ENCODE data around the gene KCNQ1.

KCNQ1 gene

GRCh38 chr11:2540223-2540991 is 95.6 kb downstream of the KCNQ1 start:
- no peaks in the 10 kb centered on the region for H3K36me3 ChIP-seq
- DNase-seq, result no peak
- no peak overlapping the region for H3K4me3 ChIP-seq (ENCODE audit: low read depth, low read length)
- no peaks in the 10 kb centered on the region for H3K9me3 ChIP-seq (ENCODE audit: severe bottlenecking)
- no peaks in the 10 kb centered on the region for H3K27me3 ChIP-seq (ENCODE audit: insufficient read depth, low read depth, severe bottlenecking)
- no peak overlapping the region for H3K27ac ChIP-seq
- TF ChIP-seq CTCF (IDR thresholded peaks at IDR 0.05; ENCODE audit: low read depth, low read length), result no peak

GRCh38 chr11:2540992-2541680 is 96.3 kb downstream of the KCNQ1 start:
- H3K27ac ChIP-seq, result no peak overlapping the region
- no peaks in the 10 kb centered on the region for H3K36me3 ChIP-seq
- no peak overlapping the region for H3K4me3 ChIP-seq (ENCODE audit: low read depth, low read length)
- H3K9me3 ChIP-seq (ENCODE audit: severe bottlenecking), result no peaks in the 10 kb centered on the region
- no peak for DNase-seq
- TF ChIP-seq CTCF (IDR thresholded peaks at IDR 0.05; ENCODE audit: low read depth, low read length), result no peak
- H3K27me3 ChIP-seq (ENCODE audit: insufficient read depth, low read depth, severe bottlenecking), result no peaks in the 10 kb centered on the region

GRCh38 chr11:2541881-2542361 is 97.1 kb downstream of the KCNQ1 start:
- H3K4me3 ChIP-seq (ENCODE audit: low read depth, low read length), result no peak overlapping the region
- DNase-seq, result no peak
- no peaks in the 10 kb centered on the region for H3K36me3 ChIP-seq
- H3K27me3 ChIP-seq (ENCODE audit: insufficient read depth, low read depth, severe bottlenecking), result no peaks in the 10 kb centered on the region
- H3K27ac ChIP-seq, result no peak overlapping the region
- no peak for TF ChIP-seq CTCF (IDR thresholded peaks at IDR 0.05; ENCODE audit: low read depth, low read length)
- H3K9me3 ChIP-seq (ENCODE audit: severe bottlenecking), result no peaks in the 10 kb centered on the region

- DNase-seq, result no peak
- Histone ChIP-seq H3K27me3 (ENCODE audit: insufficient read depth, low read depth, severe bottlenecking) (no peaks in the 10 kb centered on the region), H3K27ac (no peak overlapping the region), H3K36me3 (no peaks in the 10 kb centered on the region), H3K9me3 (ENCODE audit: severe bottlenecking) (no peaks in the 10 kb centered on the region), H3K4me3 (ENCODE audit: low read depth, low read length) (no peak overlapping the region)
- no peak for TF ChIP-seq CTCF (IDR thresholded peaks at IDR 0.05; ENCODE audit: low read depth, low read length)
Measured at GRCh38 chr11:2542406-2542805, 97.6 kb downstream of the KCNQ1 start.

GRCh38 chr11:2547806-2548205 is 103.0 kb downstream of the KCNQ1 start:
- no peak for TF ChIP-seq CTCF (IDR thresholded peaks at IDR 0.05; ENCODE audit: low read depth, low read length)
- Histone ChIP-seq H3K9me3 (ENCODE audit: severe bottlenecking) (no peaks in the 10 kb centered on the region), H3K27ac (no peak overlapping the region), H3K36me3 (no peaks in the 10 kb centered on the region), H3K4me3 (ENCODE audit: low read depth, low read length) (no peak overlapping the region), H3K27me3 (ENCODE audit: insufficient read depth, low read depth, severe bottlenecking) (no peaks in the 10 kb centered on the region)
- no peak for DNase-seq
